Brain microvascular endothelial cell (primary cell): Measurements from ENCODE around the gene UGGT1.
"Not testable (repeated sequence)": the region's sequence is repeated elsewhere in the genome, so short reads cannot be mapped to it uniquely, and the experiment has no call there.

ENCODE experiments used
- DNase-seq: peaks from one replicate; pipeline ENCODE4 v3.0.0-alpha.2; 2020
- H3K27ac ChIP-seq: fragments of 250-450 bp; sonication (Bioruptor Pico); 2 replicates; pipeline ENCODE4 v1.5.1; 2020; ENCODE audit warnings: mild to moderate bottlenecking, moderate library complexity
- H3K27me3 ChIP-seq: fragments of 250-450 bp; sonication (Bioruptor Pico); replicated peaks from 2 replicates; pipeline ENCODE4 v1.5.1; 2020; ENCODE audit warnings: mild to moderate bottlenecking
- H3K36me3 ChIP-seq: fragments of 250-450 bp; sonication (Bioruptor Pico); replicated peaks from 2 replicates; pipeline ENCODE4 v1.5.1; 2020; ENCODE audit warnings: mild to moderate bottlenecking
- H3K4me3 ChIP-seq: 2 replicates; pipeline ENCODE4 v1.5.1; 2011; ENCODE audit warnings: low read depth, mild to moderate bottlenecking, control low read depth, low read length, moderate library complexity
- in situ Hi-C: cut with HindIII; loops from 2 replicates; pipeline ENCODE4 v1.10.0; 2017; ENCODE audit warnings: low sequenced_read_pairs, low pct_ligation_motif_present
- TF ChIP-seq, protein P1 (sequence below): IDR thresholded peaks from 2 replicates; pipeline ENCODE4 v1.5.1; 2011; ENCODE audit warnings: low read depth, mild to moderate bottlenecking, moderate library complexity, low read length, control low read depth, inconsistent platforms; ENCODE audit errors: missing control alignments

Gene UGGT1

GRCh38 chr2:128198656-128199055 is 107.7 kb downstream of the UGGT1 start:
- DNase-seq: no peak
- no peak overlapping the region for H3K4me3 ChIP-seq
- no peaks in the 10 kb centered on the region for H3K36me3 ChIP-seq
- H3K27me3 ChIP-seq: no peaks in the 10 kb centered on the region
- TF ChIP-seq, protein P1, sequence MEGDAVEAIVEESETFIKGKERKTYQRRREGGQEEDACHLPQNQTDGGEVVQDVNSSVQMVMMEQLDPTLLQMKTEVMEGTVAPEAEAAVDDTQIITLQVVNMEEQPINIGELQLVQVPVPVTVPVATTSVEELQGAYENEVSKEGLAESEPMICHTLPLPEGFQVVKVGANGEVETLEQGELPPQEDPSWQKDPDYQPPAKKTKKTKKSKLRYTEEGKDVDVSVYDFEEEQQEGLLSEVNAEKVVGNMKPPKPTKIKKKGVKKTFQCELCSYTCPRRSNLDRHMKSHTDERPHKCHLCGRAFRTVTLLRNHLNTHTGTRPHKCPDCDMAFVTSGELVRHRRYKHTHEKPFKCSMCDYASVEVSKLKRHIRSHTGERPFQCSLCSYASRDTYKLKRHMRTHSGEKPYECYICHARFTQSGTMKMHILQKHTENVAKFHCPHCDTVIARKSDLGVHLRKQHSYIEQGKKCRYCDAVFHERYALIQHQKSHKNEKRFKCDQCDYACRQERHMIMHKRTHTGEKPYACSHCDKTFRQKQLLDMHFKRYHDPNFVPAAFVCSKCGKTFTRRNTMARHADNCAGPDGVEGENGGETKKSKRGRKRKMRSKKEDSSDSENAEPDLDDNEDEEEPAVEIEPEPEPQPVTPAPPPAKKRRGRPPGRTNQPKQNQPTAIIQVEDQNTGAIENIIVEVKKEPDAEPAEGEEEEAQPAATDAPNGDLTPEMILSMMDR: no peak
- no peak overlapping the region for H3K27ac ChIP-seq
- in situ Hi-C loops: no loop called here

DNA sequence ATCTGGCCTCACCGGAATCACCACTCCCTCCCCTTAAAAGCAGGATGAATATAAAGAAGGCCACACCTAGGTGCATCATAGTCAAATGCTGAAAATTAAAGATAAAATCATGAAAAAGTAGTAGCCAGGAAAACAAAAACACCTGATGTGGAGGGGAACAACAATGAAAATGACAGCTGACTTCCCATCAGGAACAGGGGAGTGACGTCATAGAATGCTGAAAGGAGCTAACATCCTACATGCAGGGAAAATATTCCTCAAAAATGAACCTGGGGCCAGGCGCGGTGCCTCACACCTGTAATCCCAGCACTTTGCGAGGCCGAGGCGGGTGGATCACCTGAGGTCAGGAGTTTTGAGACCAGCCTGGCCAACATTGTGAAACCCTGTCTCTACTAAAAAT is 108.1 kb downstream of the UGGT1 start:
- in situ Hi-C loops: no loop called here
- DNase-seq: no peak
- TF ChIP-seq, protein P1: no peak
- Histone ChIP-seq H3K4me3 (no peak overlapping the region), H3K27me3 (no peaks in the 10 kb centered on the region), H3K36me3 (no peaks in the 10 kb centered on the region), H3K27ac (no peak overlapping the region)

DNA sequence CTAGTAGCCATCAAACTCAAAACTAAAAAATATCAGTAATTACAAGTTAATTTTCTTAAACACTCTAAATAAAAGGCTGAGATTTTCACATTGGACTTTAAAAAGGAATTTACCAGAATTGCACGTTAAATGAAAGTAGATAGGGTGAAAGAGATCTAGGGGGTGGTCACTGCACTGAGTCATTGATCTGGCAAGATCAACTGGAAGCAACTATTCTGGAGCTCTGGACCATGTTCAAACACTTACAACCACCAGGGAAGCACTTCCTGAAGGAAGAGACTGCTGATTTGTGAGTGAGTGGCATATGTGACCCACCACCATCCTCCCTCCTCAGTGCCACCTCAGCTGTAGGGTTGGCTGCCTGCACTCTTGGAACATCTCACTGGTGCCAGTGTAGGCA is 111.8 kb downstream of the UGGT1 start:
- H3K36me3 ChIP-seq: no peaks in the 10 kb centered on the region
- TF ChIP-seq, protein P1: no peak
- no peak for DNase-seq
- no peak overlapping the region for H3K27ac ChIP-seq
- no peak overlapping the region for H3K4me3 ChIP-seq
- in situ Hi-C loops: no loop called here
- no peaks in the 10 kb centered on the region for H3K27me3 ChIP-seq

GRCh38 chr2:128206245-128206644 is 115.2 kb downstream of the UGGT1 start:
- TF ChIP-seq, protein P1: no peak
- in situ Hi-C loops: no loop called here
- Histone ChIP-seq H3K36me3 (no peaks in the 10 kb centered on the region), H3K27ac (no peak overlapping the region), H3K27me3 (no peaks in the 10 kb centered on the region), H3K4me3 (no peak overlapping the region)
- no peak for DNase-seq

GRCh38 chr2:128208023-128208422 is 117.0 kb downstream of the UGGT1 start:
- in situ Hi-C loops: no loop called here
- TF ChIP-seq, protein P1: no peak
- Histone ChIP-seq H3K4me3 (no peak overlapping the region), H3K27ac (no peak overlapping the region), H3K36me3 (no peaks in the 10 kb centered on the region), H3K27me3 (no peaks in the 10 kb centered on the region)
- no peak for DNase-seq

- DNase-seq, H3K27ac ChIP-seq, H3K36me3 ChIP-seq, H3K27me3 ChIP-seq, H3K4me3 ChIP-seq, in situ Hi-C loops: not testable (repeated sequence)
These were observed 117.8 kb downstream of the UGGT1 start for GRCh38 chr2:128208631-128209324.
